Measurements from ENCODE around the gene PZP. TPM values are rescaled to one million over a fixed set of nuclear protein-coding genes. Genes with fewer than 3 reads are reported as not detected.
"Not testable (repeated sequence)": the region's sequence is repeated elsewhere in the genome, so short reads cannot be mapped to it uniquely, and the experiment has no call there.

The PZP gene
- total and polyA plus RNA-seq, 2 of the 8 experiments (the other 6 are each of a cell fraction or from before 2014, with no cell fraction given), result 0.08 TPM; not detected in 1

DNA sequence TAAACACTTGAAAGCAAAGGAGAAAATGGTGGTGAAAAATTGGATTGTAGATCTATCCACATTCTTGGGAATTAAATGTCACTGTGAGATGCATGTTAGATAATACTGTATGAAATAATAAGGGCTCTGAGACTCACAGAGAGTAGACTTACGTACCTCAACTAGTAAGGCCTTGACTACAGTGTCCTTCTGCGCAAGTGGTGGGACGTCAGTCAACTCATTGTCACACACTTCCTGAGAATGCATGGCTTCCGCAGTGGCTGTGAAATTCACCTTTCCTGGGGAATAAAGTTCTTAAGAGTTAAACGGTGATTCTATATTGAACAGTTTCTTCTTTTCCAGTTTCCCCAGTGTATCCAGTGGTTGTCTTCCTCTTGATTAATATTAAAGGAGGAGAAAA lies 32.6 kb upstream of the PZP start (continued):
- TF ChIP-seq, protein P1, sequence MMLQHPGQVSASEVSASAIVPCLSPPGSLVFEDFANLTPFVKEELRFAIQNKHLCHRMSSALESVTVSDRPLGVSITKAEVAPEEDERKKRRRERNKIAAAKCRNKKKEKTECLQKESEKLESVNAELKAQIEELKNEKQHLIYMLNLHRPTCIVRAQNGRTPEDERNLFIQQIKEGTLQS (IDR thresholded peaks at IDR 0.05; ENCODE audit: insufficient read depth, low read depth, low read length), result no peak
- no peak for TF ChIP-seq JUND (IDR thresholded peaks at IDR 0.05; ENCODE audit: low read length)
- no peak for TF ChIP-seq SIRT6 (IDR thresholded peaks at IDR 0.05; ENCODE audit: low read length)
- no peak for TF ChIP-seq HDAC6 (IDR thresholded peaks at IDR 0.05; ENCODE audit: low read depth, low read length)
- no peak for TF ChIP-seq JUN (IDR thresholded peaks at IDR 0.05; ENCODE audit: low read depth, low read length)
- no peak for TF ChIP-seq RBBP5 (IDR thresholded peaks at IDR 0.05; ENCODE audit: borderline replicate concordance, low read depth, low read length)

DNA sequence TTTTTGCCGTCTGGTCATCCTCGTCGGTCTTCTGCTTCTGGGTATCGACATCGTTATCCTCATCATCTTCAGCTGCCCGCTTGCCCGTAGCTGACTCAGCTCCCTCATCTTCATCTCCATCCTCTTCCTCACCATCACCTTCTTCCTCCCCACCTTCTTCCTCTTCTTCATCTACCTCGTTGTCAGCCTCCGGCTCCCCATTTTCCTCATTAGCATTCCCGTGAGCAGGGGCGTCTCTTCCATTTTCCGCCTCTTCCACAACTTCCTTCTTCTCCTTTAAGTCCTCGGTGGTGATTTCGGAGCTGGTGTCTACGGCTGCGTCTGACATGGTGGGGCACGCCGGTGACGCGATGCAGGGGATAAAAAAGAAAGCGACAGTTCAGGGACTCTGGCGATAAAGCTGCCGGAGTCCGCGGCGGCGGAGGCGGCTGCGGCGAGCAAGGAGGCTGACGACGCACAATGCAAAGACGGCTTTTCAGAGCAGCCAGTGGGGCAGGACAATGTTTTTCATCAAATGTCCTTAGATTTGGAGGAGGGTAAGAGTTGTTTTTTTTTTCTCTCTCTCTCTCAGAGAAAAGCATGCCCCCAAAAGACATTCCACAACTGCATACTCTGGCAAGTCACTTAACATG lies 31.9 kb upstream of the PZP start:
- H2BK12ac ChIP-seq (ENCODE audit: low read depth, low read length); H3K14ac ChIP-seq (ENCODE audit: insufficient read length); H4K8ac ChIP-seq (ENCODE audit: extremely low read depth, insufficient read depth, low read length); H2AK5ac ChIP-seq (ENCODE audit: low read depth, low read length); H3K27ac ChIP-seq (ENCODE audit: low read depth, low read length); H3K18ac ChIP-seq (ENCODE audit: extremely low read depth, low read length); H2BK5ac ChIP-seq (ENCODE audit: low read depth, low read length); H3K9ac ChIP-seq (replicated peaks in 1 of 4; ENCODE audit: extremely low read depth in 1 of 4, low read depth in 3 of 4, low read length in 3 of 4); H3K79me2 ChIP-seq (ENCODE audit: control insufficient read depth in 1 of 2, insufficient read depth in 2 of 2, low read length in 2 of 2); H3K27me3 ChIP-seq (replicated peaks in 1 of 4; ENCODE audit: control insufficient read depth in 3 of 4, extremely low read depth in 1 of 4, insufficient read depth in 3 of 4, low read length in 3 of 4); H3K4ac ChIP-seq (replicated peaks; ENCODE audit: insufficient read length, low read depth, low read length); H3K4me1 ChIP-seq (replicated peaks in 1 of 4; ENCODE audit: control insufficient read depth in 3 of 4, insufficient read depth in 4 of 4, low read length in 3 of 4); DNase-seq (ENCODE audit: low read depth in 1 of 2, low spot score in 2 of 2); H3K36me3 ChIP-seq (ENCODE audit: control insufficient read depth in 2 of 4, insufficient read depth in 4 of 4, low read length in 3 of 4); H2AFZ ChIP-seq (ENCODE audit: low read length); POLR2A ChIA-PET (ENCODE audit: partially characterized antibody); H3K4me3 ChIP-seq (ENCODE audit: extremely low read depth in 1 of 4, insufficient read depth in 2 of 4, low read depth in 3 of 4, low read length in 4 of 4); H2BK20ac ChIP-seq (ENCODE audit: low read length); FAIRE-seq; H3K23ac ChIP-seq (ENCODE audit: insufficient read length); H3K79me1 ChIP-seq (ENCODE audit: low read depth, low read length); H3K9me3 ChIP-seq (ENCODE audit: insufficient read depth in 2 of 2, low read depth in 1 of 2, low read length in 1 of 2); H3K56ac ChIP-seq (replicated peaks; ENCODE audit: insufficient read length, low read depth, low read length); H4K91ac ChIP-seq (replicated peaks; ENCODE audit: insufficient read length, low read length); H4K20me1 ChIP-seq (replicated peaks in 1 of 2; ENCODE audit: control insufficient read depth in 1 of 2, insufficient read depth in 2 of 2, low read length in 2 of 2); H2BK15ac ChIP-seq (ENCODE audit: low read length); H3K4me2 ChIP-seq (ENCODE audit: insufficient read depth in 1 of 2, low read depth in 2 of 2, low read length in 2 of 2); H4K5ac ChIP-seq (ENCODE audit: insufficient read length, low read depth, low read length); H3K23me2 ChIP-seq (ENCODE audit: low read depth, low read length); H2BK120ac ChIP-seq (replicated peaks; ENCODE audit: low read depth, low read length): not testable (repeated sequence)
- WGBS, 2 experiments (ENCODE audit: extremely low coverage in 1 of 2, insufficient coverage in 1 of 2, insufficient read length in 1 of 2, insufficient replicate concordance in 2 of 2, low coverage in 1 of 2, low lambda C conversion rate in 2 of 2, missing lambda C conversion rate in 1 of 2), result 91% methylated on average over 24 of the region's 33 CpGs; no CpG with 5 or more reads in 1 of the 2 experiments
- CTCF ChIA-PET (ENCODE audit: partially characterized antibody), result interaction anchor here (0.6 kb wide), 1 partner anchor 427 kb away, joined by 3 read pairs; no protein-coding TSS in a partner anchor
